DND-41 (cell line): ENCODE data around the gene CEP63.

ENCODE experiments used
- EZH2 ChIP-seq: IDR thresholded peaks from 3 replicates; pipeline ENCODE4 v1.6.1; 2012; ENCODE audit warnings: borderline replicate concordance, low read depth, mild to moderate bottlenecking, moderate library complexity, low read length, inconsistent platforms; ENCODE audit not compliant: severe bottlenecking
- TF ChIP-seq, protein P1 (sequence below): IDR thresholded peaks from 2 replicates; pipeline ENCODE4 v1.5.1; 2012; ENCODE audit warnings: borderline replicate concordance, low read length, moderate library complexity, mild to moderate bottlenecking; ENCODE audit not compliant: poor library complexity, severe bottlenecking; ENCODE audit errors: extremely low read depth

DNA sequence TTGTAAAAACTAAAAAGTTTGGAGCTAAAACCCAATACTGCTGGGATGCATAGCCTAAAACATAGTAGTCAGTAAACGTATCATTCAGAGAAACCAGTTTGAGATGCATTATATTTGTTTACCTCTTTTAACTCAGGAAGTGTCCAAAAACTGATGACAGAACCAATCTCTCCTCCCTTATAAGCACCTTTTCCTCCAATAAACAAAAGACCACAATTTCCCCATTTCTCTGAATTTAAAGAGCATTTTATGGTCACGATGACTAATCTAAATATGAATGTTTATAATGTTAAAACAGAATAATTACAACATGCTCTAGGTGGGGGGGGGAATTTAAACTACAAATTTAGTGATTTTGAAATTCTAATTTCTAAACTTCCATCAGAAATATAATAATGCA is 58.5 kb downstream of the CEP63 start:
- TF ChIP-seq, protein P1, sequence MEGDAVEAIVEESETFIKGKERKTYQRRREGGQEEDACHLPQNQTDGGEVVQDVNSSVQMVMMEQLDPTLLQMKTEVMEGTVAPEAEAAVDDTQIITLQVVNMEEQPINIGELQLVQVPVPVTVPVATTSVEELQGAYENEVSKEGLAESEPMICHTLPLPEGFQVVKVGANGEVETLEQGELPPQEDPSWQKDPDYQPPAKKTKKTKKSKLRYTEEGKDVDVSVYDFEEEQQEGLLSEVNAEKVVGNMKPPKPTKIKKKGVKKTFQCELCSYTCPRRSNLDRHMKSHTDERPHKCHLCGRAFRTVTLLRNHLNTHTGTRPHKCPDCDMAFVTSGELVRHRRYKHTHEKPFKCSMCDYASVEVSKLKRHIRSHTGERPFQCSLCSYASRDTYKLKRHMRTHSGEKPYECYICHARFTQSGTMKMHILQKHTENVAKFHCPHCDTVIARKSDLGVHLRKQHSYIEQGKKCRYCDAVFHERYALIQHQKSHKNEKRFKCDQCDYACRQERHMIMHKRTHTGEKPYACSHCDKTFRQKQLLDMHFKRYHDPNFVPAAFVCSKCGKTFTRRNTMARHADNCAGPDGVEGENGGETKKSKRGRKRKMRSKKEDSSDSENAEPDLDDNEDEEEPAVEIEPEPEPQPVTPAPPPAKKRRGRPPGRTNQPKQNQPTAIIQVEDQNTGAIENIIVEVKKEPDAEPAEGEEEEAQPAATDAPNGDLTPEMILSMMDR: no peak
- no peak for TF ChIP-seq EZH2
